ENCODE results near the gene TMEM17.

The TMEM17 gene

DNA sequence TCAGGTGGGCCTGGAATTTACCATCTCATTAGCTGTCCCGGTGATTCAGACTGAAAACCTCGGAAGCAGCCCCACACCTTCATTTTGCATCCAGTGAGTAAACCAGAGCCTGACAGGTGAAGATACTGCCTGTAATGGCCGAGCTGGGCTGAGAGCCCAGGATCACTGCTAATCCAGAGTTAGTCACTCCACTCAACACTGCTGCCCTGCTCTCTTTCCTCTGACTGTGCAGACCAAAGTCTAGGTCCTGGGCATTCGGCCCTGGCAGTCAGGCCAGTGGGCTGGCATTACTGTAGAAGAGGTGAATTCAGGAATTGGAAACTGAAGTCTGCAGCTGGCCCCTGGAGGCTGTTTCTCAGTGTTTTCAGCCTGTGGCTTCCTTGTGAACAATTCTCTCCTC lies 44.3 kb downstream of the TMEM17 start:
- intact Hi-C loops (cut with DNase I; ENCODE audit: low total_unique reads): no loop called here
- peaks cover 0 to 11% (median 3%) of the 10 kb centered on the region in 4 donors for H3K4me1 ChIP-seq
- no peak for DNase-seq
- TF ChIP-seq, protein P1, sequence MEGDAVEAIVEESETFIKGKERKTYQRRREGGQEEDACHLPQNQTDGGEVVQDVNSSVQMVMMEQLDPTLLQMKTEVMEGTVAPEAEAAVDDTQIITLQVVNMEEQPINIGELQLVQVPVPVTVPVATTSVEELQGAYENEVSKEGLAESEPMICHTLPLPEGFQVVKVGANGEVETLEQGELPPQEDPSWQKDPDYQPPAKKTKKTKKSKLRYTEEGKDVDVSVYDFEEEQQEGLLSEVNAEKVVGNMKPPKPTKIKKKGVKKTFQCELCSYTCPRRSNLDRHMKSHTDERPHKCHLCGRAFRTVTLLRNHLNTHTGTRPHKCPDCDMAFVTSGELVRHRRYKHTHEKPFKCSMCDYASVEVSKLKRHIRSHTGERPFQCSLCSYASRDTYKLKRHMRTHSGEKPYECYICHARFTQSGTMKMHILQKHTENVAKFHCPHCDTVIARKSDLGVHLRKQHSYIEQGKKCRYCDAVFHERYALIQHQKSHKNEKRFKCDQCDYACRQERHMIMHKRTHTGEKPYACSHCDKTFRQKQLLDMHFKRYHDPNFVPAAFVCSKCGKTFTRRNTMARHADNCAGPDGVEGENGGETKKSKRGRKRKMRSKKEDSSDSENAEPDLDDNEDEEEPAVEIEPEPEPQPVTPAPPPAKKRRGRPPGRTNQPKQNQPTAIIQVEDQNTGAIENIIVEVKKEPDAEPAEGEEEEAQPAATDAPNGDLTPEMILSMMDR (IDR thresholded peaks at IDR 0.05): no peak
- H3K9me3 ChIP-seq: no peaks in the 10 kb centered on the region
- H3K27me3 ChIP-seq: no peaks in the 10 kb centered on the region
- H3K4me3 ChIP-seq: no peak overlapping the region
- H3K27ac ChIP-seq: no peak overlapping the region
- H3K36me3 ChIP-seq: no peaks in the 10 kb centered on the region

DNA sequence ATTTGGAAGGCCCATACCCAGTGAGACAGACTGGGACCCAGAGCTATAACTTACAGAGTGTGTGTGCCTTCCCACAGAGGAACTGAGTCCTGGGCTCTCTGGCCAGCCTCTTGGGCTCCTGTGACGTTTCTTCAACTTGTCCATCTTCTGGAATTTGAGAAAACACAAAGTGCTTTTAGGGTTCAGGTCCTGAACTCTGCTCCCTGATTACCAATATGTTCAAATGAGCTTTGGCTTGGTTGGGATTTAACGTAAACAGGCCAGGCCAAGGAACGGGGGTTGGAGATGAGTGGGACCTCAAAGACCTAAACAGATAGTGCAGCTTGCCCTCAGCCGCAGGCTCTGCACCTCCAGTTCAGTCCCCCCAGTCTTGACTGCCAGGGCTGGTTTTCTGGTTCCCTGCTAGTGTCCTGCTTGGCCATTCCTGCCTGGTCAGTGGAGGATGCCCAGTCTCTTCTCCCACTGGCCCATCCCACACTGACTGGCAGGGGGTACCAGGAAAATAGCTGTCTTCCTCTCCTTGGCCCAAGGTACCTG lies 44.9 kb downstream of the TMEM17 start:
- no peak for DNase-seq
- H3K9me3 ChIP-seq: no peaks in the 10 kb centered on the region
- no peaks in the 10 kb centered on the region for H3K27me3 ChIP-seq
- H3K4me3 ChIP-seq: no peak overlapping the region
- intact Hi-C loops (cut with DNase I; ENCODE audit: low total_unique reads): no loop called here
- peaks cover 4 to 11% (median 6%) of the 10 kb centered on the region in 4 donors for H3K4me1 ChIP-seq
- TF ChIP-seq, protein P1 (IDR thresholded peaks at IDR 0.05): no peak
- H3K27ac ChIP-seq: no peak overlapping the region
- no peaks in the 10 kb centered on the region for H3K36me3 ChIP-seq

DNA sequence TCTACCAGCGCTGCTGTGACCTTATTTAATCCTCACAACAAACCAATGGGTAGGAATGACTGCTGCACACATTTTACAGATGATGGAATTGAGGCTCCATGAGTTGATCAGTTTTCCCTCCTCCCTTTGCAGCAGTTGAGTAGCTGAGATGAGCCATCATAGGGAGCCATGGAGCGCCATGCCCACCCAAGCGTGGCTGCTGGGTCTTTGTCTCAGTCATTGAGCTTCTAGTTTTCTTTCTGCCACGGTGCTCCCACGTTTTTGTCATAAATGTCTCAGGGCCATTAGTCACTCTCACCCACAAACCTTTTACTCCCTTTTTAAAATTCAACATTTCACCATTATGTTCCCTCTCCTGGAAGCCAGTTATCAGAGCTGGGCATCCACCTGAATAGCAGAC lies 45.8 kb downstream of the TMEM17 start:
- no peaks in the 10 kb centered on the region for H3K27me3 ChIP-seq
- no peak overlapping the region for H3K27ac ChIP-seq
- H3K4me3 ChIP-seq: no peak overlapping the region
- no peaks in the 10 kb centered on the region for H3K36me3 ChIP-seq
- TF ChIP-seq, protein P1 (IDR thresholded peaks at IDR 0.05): no peak
- no peaks in the 10 kb centered on the region for H3K9me3 ChIP-seq
- no peak for DNase-seq
- peaks cover 4 to 11% (median 6%) of the 10 kb centered on the region in 4 donors for H3K4me1 ChIP-seq
- intact Hi-C loops (cut with DNase I; ENCODE audit: low total_unique reads): no loop called here

DNA sequence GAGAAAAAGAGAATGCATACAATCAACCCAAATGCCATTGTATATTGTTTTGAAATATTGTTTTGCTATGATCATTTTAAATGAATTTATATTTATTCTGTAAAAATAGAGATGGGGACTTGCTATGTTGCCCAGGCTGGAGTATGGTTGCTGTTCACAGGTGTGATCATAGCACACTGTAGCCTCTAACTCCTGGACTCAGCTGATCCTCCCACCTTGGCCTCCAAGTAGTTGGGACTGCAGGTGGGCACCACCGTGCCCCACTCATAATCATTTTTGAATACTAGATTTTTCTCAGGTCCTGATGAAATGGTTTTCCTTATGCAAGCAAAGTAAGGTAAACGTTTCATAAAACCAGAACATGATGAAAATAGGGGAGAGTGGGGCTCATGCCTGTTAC lies 46.3 kb downstream of the TMEM17 start:
- Histone ChIP-seq H3K4me3 (no peak overlapping the region), H3K4me1 (peaks cover 4 to 11% (median 6%) of the 10 kb centered on the region in 4 donors), H3K9me3 (no peaks in the 10 kb centered on the region), H3K36me3 (no peaks in the 10 kb centered on the region), H3K27ac (no peak overlapping the region), H3K27me3 (no peaks in the 10 kb centered on the region)
- intact Hi-C loops (cut with DNase I; ENCODE audit: low total_unique reads): no loop called here
- DNase-seq: no peak
- TF ChIP-seq, protein P1 (IDR thresholded peaks at IDR 0.05): no peak

DNA sequence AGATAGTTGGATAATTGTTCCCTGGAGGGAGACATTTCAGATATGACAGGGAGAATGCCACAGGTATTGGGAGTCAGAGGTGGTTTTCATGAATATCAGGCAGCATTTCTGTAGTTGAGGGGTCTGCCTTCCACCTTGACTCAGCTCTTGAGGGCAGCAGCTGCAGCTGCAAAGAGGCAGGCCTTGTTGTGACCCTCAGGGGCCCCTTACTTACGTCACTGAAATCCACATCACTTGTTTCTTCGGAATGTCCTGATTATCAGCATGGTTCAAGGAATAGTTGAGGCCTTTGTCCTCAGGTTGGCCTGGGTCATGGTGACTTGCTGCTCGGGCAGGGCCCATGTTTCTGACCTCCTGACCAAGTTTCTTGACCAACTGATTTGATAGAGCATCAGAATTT lies 46.9 kb downstream of the TMEM17 start:
- H3K4me3 ChIP-seq: no peak overlapping the region
- H3K27me3 ChIP-seq: no peaks in the 10 kb centered on the region
- H3K27ac ChIP-seq: no peak overlapping the region
- no peaks in the 10 kb centered on the region for H3K9me3 ChIP-seq
- no peaks in the 10 kb centered on the region for H3K36me3 ChIP-seq
- TF ChIP-seq, protein P1 (IDR thresholded peaks at IDR 0.05): no peak
- intact Hi-C loops (cut with DNase I; ENCODE audit: low total_unique reads): no loop called here
- no peak for DNase-seq
- H3K4me1 ChIP-seq: peaks cover 4 to 11% (median 6%) of the 10 kb centered on the region in 4 donors

DNA sequence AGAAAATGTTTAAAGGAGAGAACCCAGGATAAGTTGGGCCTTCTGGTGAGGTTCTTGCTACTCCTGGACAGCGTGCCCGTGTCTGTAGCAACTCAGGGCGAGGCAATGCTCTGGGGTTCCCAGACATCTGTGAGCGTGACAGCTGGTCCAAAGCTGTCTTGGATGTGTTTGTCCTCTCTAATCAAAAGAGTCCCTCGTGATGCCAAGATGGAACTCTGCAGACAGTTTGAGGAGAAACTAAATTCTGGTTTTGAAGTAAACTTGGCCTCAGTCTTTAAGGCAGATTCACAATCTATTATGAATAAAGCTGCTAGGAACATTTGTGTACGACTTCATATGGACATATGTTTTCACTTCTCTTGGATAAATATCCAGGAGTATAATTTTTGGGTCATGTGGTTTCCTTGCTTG lies 47.3 kb downstream of the TMEM17 start:
- H3K36me3 ChIP-seq: no peaks in the 10 kb centered on the region
- no peaks in the 10 kb centered on the region for H3K9me3 ChIP-seq
- intact Hi-C loops (cut with DNase I; ENCODE audit: low total_unique reads): no loop called here
- no peak for DNase-seq
- peaks cover 4 to 11% (median 6%) of the 10 kb centered on the region in 4 donors for H3K4me1 ChIP-seq
- H3K27me3 ChIP-seq: no peaks in the 10 kb centered on the region
- H3K27ac ChIP-seq: no peak overlapping the region
- TF ChIP-seq, protein P1 (IDR thresholded peaks at IDR 0.05): no peak
- H3K4me3 ChIP-seq: no peak overlapping the region

Data from tibial artery (tissue), 4 donors.